ENCODE measurements around the gene KRTAP20-1.

KRTAP20-1 gene

DNA sequence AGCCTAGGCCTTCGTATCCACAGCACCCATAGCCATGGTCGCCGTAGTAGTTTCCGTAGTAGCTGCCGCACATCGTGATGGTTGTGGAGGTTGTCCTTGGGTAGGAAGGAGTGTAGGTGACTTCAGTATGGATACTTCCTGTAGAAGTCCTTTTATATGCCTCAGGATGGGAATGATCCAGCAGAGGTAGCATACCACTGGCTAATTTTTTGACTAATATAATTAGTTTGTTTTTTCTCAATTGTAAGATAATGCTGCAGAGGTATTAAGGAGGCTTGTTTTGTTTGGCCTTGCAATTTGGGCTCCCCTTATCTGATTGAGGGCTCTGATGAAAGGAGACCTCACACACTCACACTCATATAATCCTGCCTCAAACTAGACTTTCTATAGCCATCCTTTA lies 17.4 kb upstream of the KRTAP20-1 start, which contains the start of gene KRTAP6-2:
KRTAP6-2 (minus strand) TSS at position 101 of the 400 bp plus-strand sequence; CDS start at position 73, 28 bp downstream.
- Histone ChIP-seq H2AFZ (ENCODE audit: insufficient read depth, low read length, poor library complexity) (no peak within 1 kb of the TSS), H3K79me1 (ENCODE audit: low read length) (no peaks in the 10 kb centered on the region), H2BK5ac (ENCODE audit: low read depth, low read length, poor library complexity) (no peak within 1 kb of the TSS), H4K8ac (ENCODE audit: low read depth, low read length) (no peak within 1 kb of the TSS), H4K12ac (ENCODE audit: low read depth, low read length) (no peak within 1 kb of the TSS), H3K27ac (ENCODE audit: low read depth, low read length) (no peak within 1 kb of the TSS), H3K36me3 (ENCODE audit: control insufficient read depth in 1 of 2, insufficient read depth in 2 of 2, low read length in 2 of 2) (no peaks in the 10 kb centered on the region), H3K4me2 (ENCODE audit: low read length) (no peak within 1 kb of the TSS), H2BK120ac (ENCODE audit: insufficient read depth, low read length, poor library complexity) (no peak within 1 kb of the TSS), H3K27me3 (ENCODE audit: insufficient read depth, low read length) (no peaks in the 10 kb centered on the region), H2AK5ac (ENCODE audit: low read length) (no peak within 1 kb of the TSS), H3K23ac (ENCODE audit: low read length) (no peak within 1 kb of the TSS), H4K91ac (ENCODE audit: low read depth, low read length) (no peak within 1 kb of the TSS), H3K9me3 (ENCODE audit: insufficient read depth, low read depth, low read length) (no peaks in the 10 kb centered on the region), H3K18ac (ENCODE audit: low read length) (no peak within 1 kb of the TSS), H3K4me1 (ENCODE audit: control insufficient read depth in 1 of 2, insufficient read depth in 2 of 2, low read length in 2 of 2) (no peaks in the 10 kb centered on the region), H3K9ac (ENCODE audit: low read length) (no peak within 1 kb of the TSS), H3K4me3 (ENCODE audit: low read depth, low read length) (no peak within 1 kb of the TSS), H2BK12ac (ENCODE audit: low read length) (no peak within 1 kb of the TSS), H3K4ac (ENCODE audit: low read depth, low read length) (no peak within 1 kb of the TSS), H3K79me2 (ENCODE audit: control insufficient read depth, insufficient read depth, low read length, poor library complexity) (no peaks in the 10 kb centered on the region), H3K14ac (ENCODE audit: low read length) (no peak within 1 kb of the TSS)
- no CpG with 5 or more reads among the region's 6 CpGs for WGBS (ENCODE audit: extremely low coverage, insufficient coverage, insufficient read length)
- DNase-seq = no peak

DNA sequence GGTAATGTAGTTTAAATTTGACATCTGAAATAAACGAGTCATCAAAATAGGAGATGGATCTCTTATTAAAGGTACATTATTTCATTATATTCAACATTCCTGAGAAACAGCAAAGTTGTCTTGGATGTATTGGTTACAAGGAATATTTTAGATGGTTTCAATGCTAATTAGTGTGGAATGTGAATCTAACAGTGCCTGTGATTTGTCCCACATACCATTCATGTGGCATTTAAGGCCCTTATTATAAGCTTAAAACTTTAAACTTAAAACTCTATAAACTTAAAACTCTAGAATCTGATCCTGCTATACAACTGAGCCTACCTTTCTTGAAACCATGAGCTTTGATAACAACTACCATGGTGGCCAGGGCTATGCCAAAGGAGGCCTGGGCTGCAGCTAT lies 15.4 kb upstream of the KRTAP20-1 start, which contains the start of gene KRTAP22-1:
KRTAP22-1 (plus strand) TSS at position 301 of the 400 bp plus-strand sequence.
- Histone ChIP-seq H4K91ac (ENCODE audit: low read depth, low read length) (no peak within 1 kb of the TSS), H3K27me3 (ENCODE audit: insufficient read depth, low read length) (no peaks in the 10 kb centered on the region), H2BK5ac (ENCODE audit: low read depth, low read length, poor library complexity) (no peak within 1 kb of the TSS), H2AK5ac (ENCODE audit: low read length) (no peak within 1 kb of the TSS), H3K79me1 (ENCODE audit: low read length) (no peaks in the 10 kb centered on the region), H3K27ac (ENCODE audit: low read depth, low read length) (no peak within 1 kb of the TSS), H3K18ac (ENCODE audit: low read length) (no peak within 1 kb of the TSS), H4K8ac (ENCODE audit: low read depth, low read length) (no peak within 1 kb of the TSS), H3K4me1 (ENCODE audit: control insufficient read depth in 1 of 2, insufficient read depth in 2 of 2, low read length in 2 of 2) (no peaks in the 10 kb centered on the region), H3K9ac (ENCODE audit: low read length) (no peak within 1 kb of the TSS), H3K23ac (ENCODE audit: low read length) (no peak within 1 kb of the TSS), H3K4me3 (ENCODE audit: low read depth, low read length) (no peak within 1 kb of the TSS), H3K4ac (ENCODE audit: low read depth, low read length) (no peak within 1 kb of the TSS), H2AFZ (ENCODE audit: insufficient read depth, low read length, poor library complexity) (no peak within 1 kb of the TSS), H3K36me3 (ENCODE audit: control insufficient read depth in 1 of 2, insufficient read depth in 2 of 2, low read length in 2 of 2) (no peaks in the 10 kb centered on the region), H2BK120ac (ENCODE audit: insufficient read depth, low read length, poor library complexity) (no peak within 1 kb of the TSS), H4K12ac (ENCODE audit: low read depth, low read length) (no peak within 1 kb of the TSS), H3K9me3 (ENCODE audit: insufficient read depth, low read depth, low read length) (peaks cover 3% of the 10 kb centered on the region), H3K4me2 (ENCODE audit: low read length) (no peak within 1 kb of the TSS), H3K79me2 (ENCODE audit: control insufficient read depth, insufficient read depth, low read length, poor library complexity) (no peaks in the 10 kb centered on the region), H2BK12ac (ENCODE audit: low read length) (no peak within 1 kb of the TSS), H3K14ac (ENCODE audit: low read length) (no peak within 1 kb of the TSS)
- no peak for DNase-seq
- no CpG with 5 or more reads among the region's 1 CpG for WGBS (ENCODE audit: extremely low coverage, insufficient coverage, insufficient read length)

DNA sequence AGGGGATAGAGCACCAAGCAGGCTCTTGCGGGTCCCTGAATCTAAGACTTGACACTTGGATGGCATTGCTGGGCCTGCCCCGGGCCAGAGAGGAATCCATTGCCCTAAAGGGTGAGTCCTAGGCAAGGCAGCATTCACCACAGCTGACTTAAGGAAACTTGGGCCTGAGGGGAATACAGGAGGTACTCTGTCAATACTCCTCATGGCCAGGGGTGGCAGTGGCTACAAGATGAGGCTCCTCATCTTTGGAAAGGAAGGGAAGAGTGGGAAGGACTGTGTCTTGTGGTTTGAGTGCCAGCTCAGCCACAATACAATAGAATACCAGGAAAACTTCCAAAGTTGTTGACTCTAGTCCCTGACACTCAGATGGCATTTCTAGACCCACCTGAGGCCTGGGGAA lies 10.3 kb upstream of the KRTAP20-1 start:
- DNase-seq = no peak

DNA sequence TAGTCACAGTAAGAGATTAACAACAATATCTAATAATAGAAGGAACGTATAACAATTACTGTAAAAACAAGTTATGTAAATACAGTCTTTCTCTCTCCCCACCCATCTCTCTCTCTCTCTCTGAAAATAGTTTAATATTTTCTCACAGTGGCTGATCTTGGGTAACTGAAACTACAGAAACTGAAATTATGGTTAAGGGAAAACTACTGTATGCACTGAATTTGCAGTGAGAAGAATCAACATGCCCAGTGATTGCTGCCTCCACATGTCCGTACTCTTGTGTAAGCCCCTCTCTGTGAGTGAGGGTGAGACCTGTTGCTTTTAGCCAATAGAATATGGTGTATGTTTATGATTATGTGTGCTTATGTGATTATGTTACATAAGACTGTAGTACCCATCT lies 4.1 kb upstream of the KRTAP20-1 start:
- no peaks in the 10 kb centered on the region for H3K36me3 ChIP-seq (ENCODE audit: control insufficient read depth in 1 of 2, insufficient read depth in 2 of 2, low read length in 2 of 2)
- no CpG with 5 or more reads among the region's 2 CpGs for WGBS (ENCODE audit: extremely low coverage, insufficient coverage, insufficient read length)
- H3K4me2 ChIP-seq (ENCODE audit: low read length) = no peak overlapping the region
- no peaks in the 10 kb centered on the region for H3K27me3 ChIP-seq (ENCODE audit: insufficient read depth, low read length)
- H3K9me3 ChIP-seq (ENCODE audit: insufficient read depth, low read depth, low read length) = no peaks in the 10 kb centered on the region
- no peak overlapping the region for H4K91ac ChIP-seq (ENCODE audit: low read depth, low read length)
- no peak overlapping the region for H3K9ac ChIP-seq (ENCODE audit: low read length)
- no peak overlapping the region for H3K27ac ChIP-seq (ENCODE audit: low read depth, low read length)
- H2BK12ac ChIP-seq (ENCODE audit: low read length) = no peak overlapping the region
- H3K79me1 ChIP-seq (ENCODE audit: low read length) = no peaks in the 10 kb centered on the region
- no peak for DNase-seq
- H3K79me2 ChIP-seq (ENCODE audit: control insufficient read depth, insufficient read depth, low read length, poor library complexity) = no peaks in the 10 kb centered on the region
- no peak overlapping the region for H4K8ac ChIP-seq (ENCODE audit: low read depth, low read length)
- H3K4me1 ChIP-seq (ENCODE audit: control insufficient read depth in 1 of 2, insufficient read depth in 2 of 2, low read length in 2 of 2) = no peaks in the 10 kb centered on the region
- H2BK5ac ChIP-seq (ENCODE audit: low read depth, low read length, poor library complexity) = no peak overlapping the region
- no peak overlapping the region for H3K4me3 ChIP-seq (ENCODE audit: low read depth, low read length)
- H2AK5ac ChIP-seq (ENCODE audit: low read length) = no peak overlapping the region
- no peak overlapping the region for H3K14ac ChIP-seq (ENCODE audit: low read length)
- no peak overlapping the region for H4K12ac ChIP-seq (ENCODE audit: low read depth, low read length)
- no peak overlapping the region for H3K4ac ChIP-seq (ENCODE audit: low read depth, low read length)
- H2AFZ ChIP-seq (ENCODE audit: insufficient read depth, low read length, poor library complexity) = no peak overlapping the region
- H2BK120ac ChIP-seq (ENCODE audit: insufficient read depth, low read length, poor library complexity) = no peak overlapping the region
- H3K23ac ChIP-seq (ENCODE audit: low read length) = no peak overlapping the region
- H3K18ac ChIP-seq (ENCODE audit: low read length) = no peak overlapping the region

More for the DNA sequence above, 10.3 kb upstream of the KRTAP20-1 start:
- Histone ChIP-seq H3K18ac (ENCODE audit: low read length) (no peak overlapping the region), H3K27me3 (ENCODE audit: insufficient read depth, low read length) (no peaks in the 10 kb centered on the region), H4K91ac (ENCODE audit: low read depth, low read length) (no peak overlapping the region), H3K79me2 (ENCODE audit: control insufficient read depth, insufficient read depth, low read length, poor library complexity) (no peaks in the 10 kb centered on the region), H2AFZ (ENCODE audit: insufficient read depth, low read length, poor library complexity) (no peak overlapping the region), H3K4me3 (ENCODE audit: low read depth, low read length) (no peak overlapping the region), H2BK12ac (ENCODE audit: low read length) (no peak overlapping the region), H3K79me1 (ENCODE audit: low read length) (no peaks in the 10 kb centered on the region), H2BK5ac (ENCODE audit: low read depth, low read length, poor library complexity) (no peak overlapping the region), H3K27ac (ENCODE audit: low read depth, low read length) (no peak overlapping the region), H3K14ac (ENCODE audit: low read length) (no peak overlapping the region), H2AK5ac (ENCODE audit: low read length) (no peak overlapping the region), H3K4me1 (ENCODE audit: control insufficient read depth in 1 of 2, insufficient read depth in 2 of 2, low read length in 2 of 2) (no peaks in the 10 kb centered on the region), H3K23ac (ENCODE audit: low read length) (no peak overlapping the region), H3K4me2 (ENCODE audit: low read length) (no peak overlapping the region), H3K36me3 (ENCODE audit: control insufficient read depth in 1 of 2, insufficient read depth in 2 of 2, low read length in 2 of 2) (no peaks in the 10 kb centered on the region), H3K9ac (ENCODE audit: low read length) (no peak overlapping the region), H4K12ac (ENCODE audit: low read depth, low read length) (no peak overlapping the region), H3K4ac (ENCODE audit: low read depth, low read length) (no peak overlapping the region), H2BK120ac (ENCODE audit: insufficient read depth, low read length, poor library complexity) (no peak overlapping the region), H4K8ac (ENCODE audit: low read depth, low read length) (no peak overlapping the region), H3K9me3 (ENCODE audit: insufficient read depth, low read depth, low read length) (peaks cover 3% of the 10 kb centered on the region)
- WGBS (ENCODE audit: extremely low coverage, insufficient coverage, insufficient read length) = no CpG with 5 or more reads among the region's 2 CpGs

Data from trophoblast cell (in vitro differentiated cells and primary cell).